Erythroblast (primary cell): ENCODE data around the gene TTYH2.

ENCODE experiments used
- GATA1 ChIP-seq: IDR thresholded peaks from 2 replicates; pipeline ENCODE4 v1.6.1; 2011; ENCODE audit warnings: low read depth, mild to moderate bottlenecking, control low read depth, low read length, moderate library complexity
- POLR2A ChIP-seq: IDR thresholded peaks from 2 replicates; pipeline ENCODE4 v1.6.1; 2011; ENCODE audit warnings: mild to moderate bottlenecking, low read length

GRCh38 chr17:74281799-74282198 is 68.4 kb downstream of the TTYH2 start:
- TF ChIP-seq POLR2A (no peak), GATA1 (no peak)
